A673 (cell line): ENCODE data around the gene MEGF10. TPM values are rescaled to one million over a fixed set of nuclear protein-coding genes. Genes with fewer than 3 reads are reported as not detected.

Experiments used
- BruUV-seq: library from RNA; stranded (reverse); fragments of 400-500 nt; replicated peaks from 2 replicates; lab custom pipeline; 2021; lab: Mats Ljungman, UMichigan
- CTCF ChIA-PET: fragments of 300-600 bp; sonication (Branson Sonifier 250); formaldehyde crosslinking; loops from one replicate; lab custom pipeline; 2022; ENCODE audit warnings: antibody characterized with exemption; lab: Charles Lee
- POLR2A ChIA-PET: fragments of 300-600 bp; sonication (Branson Sonifier 250); formaldehyde crosslinking; loops from one replicate; lab custom pipeline; 2022; ENCODE audit warnings: antibody characterized with exemption; ENCODE audit not compliant: low non-redundant PET; lab: Charles Lee
- DNase-seq: peaks from one replicate; pipeline ENCODE4 v3.0.0-alpha.2; 2015; ENCODE audit warnings: low spot score
- H3K27ac ChIP-seq: fragments of 200-600 bp; sonication (generic); 2 replicates; pipeline ENCODE4 v1.5.1; 2016; ENCODE audit warnings: mixed run types, low read depth, mild to moderate bottlenecking, mixed read lengths, antibody characterized with exemption, low read length; ENCODE audit not compliant: poor library complexity, severe bottlenecking
- H3K27me3 ChIP-seq: fragments of 200-600 bp; sonication (generic); replicated peaks from 2 replicates; pipeline ENCODE4 v1.6.1; 2017; ENCODE audit warnings: mixed run types, low read depth, mild to moderate bottlenecking, mixed read lengths, antibody characterized with exemption, low read length; ENCODE audit not compliant: insufficient read depth, poor library complexity
- H3K36me3 ChIP-seq: fragments of 200-600 bp; sonication (generic); 2 replicates; pipeline ENCODE4 v1.6.1; 2016; ENCODE audit warnings: mixed run types, mild to moderate bottlenecking, mixed read lengths, antibody characterized with exemption, low read length; ENCODE audit not compliant: insufficient read depth, poor library complexity, severe bottlenecking
- H3K4me1 ChIP-seq: fragments of 200-600 bp; sonication (generic); 2 replicates; pipeline ENCODE4 v1.6.1; 2017; ENCODE audit warnings: mixed run types, mild to moderate bottlenecking, mixed read lengths, antibody characterized with exemption, low read length; ENCODE audit not compliant: insufficient read depth, poor library complexity, severe bottlenecking
- H3K4me3 ChIP-seq: fragments of 200-600 bp; sonication (generic); 2 replicates; pipeline ENCODE4 v1.5.1; 2016; ENCODE audit warnings: low read depth, mixed run types, mild to moderate bottlenecking, mixed read lengths, low read length; ENCODE audit not compliant: poor library complexity, severe bottlenecking
- H3K9me3 ChIP-seq: fragments of 200-600 bp; sonication (generic); 2 replicates; pipeline ENCODE4 v1.6.1; 2016; ENCODE audit warnings: mixed run types, low read depth, mild to moderate bottlenecking, mixed read lengths, antibody characterized with exemption, low read length; ENCODE audit not compliant: poor library complexity, severe bottlenecking
- EZH2 ChIP-seq: fragments of 200-600 bp; sonication (generic); IDR thresholded peaks from 2 replicates; pipeline ENCODE4 v1.6.1; 2017; ENCODE audit warnings: borderline replicate concordance, low read depth, mild to moderate bottlenecking, mixed read lengths, antibody characterized with exemption, low read length; ENCODE audit not compliant: poor library complexity, severe bottlenecking
- intact Hi-C: fragments of 100-400 bp; cut with micrococcal nuclease; formaldehyde crosslinking; loops from one replicate; pipeline ENCODE4 v1.10.0; 2022; ENCODE audit not compliant: unreplicated experiment
- total RNA-seq: library from RNA; stranded (reverse); gene quantifications from 2 replicates; pipeline ENCODE4 v1.2.3, GENCODE V29; 2021
- TF ChIP-seq, protein P1 (sequence below): fragments of 300-800, 200-600 bp; sonication (generic); conservative IDR thresholded peaks from 2 replicates; pipeline ENCODE4 v1.5.1; 2017; ENCODE audit warnings: low read depth, mild to moderate bottlenecking, antibody characterized with exemption, low read length, moderate library complexity, mixed read lengths

The MEGF10 gene
- total RNA-seq, 1 experiment from 2014 or later, result 0.71 TPM

DNA sequence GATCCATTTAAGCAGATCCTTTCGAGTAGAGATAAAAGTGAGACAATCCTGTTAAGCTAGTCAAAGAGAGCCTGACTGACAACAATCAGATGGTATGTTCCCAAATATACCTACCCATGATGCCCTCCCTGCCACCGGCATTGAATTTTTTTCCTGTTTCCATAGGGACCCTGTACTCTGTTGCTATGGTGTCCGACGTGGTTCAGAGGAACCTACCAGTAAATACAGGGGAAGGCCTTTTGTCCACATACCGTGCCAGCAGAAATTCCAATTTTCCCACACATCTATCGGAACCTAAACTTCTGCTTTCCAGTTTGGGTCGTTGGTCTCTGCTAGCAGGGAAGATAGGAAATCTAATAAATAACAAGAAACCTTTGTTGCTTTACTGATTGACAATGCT, 64.7 kb downstream of the MEGF10 start:
- no peaks in the 10 kb centered on the region for H3K9me3 ChIP-seq
- no peak for DNase-seq
- ChIA-PET POLR2A (no interaction called here), CTCF (no interaction called here)
- no peak for TF ChIP-seq EZH2
- TF ChIP-seq, protein P1, sequence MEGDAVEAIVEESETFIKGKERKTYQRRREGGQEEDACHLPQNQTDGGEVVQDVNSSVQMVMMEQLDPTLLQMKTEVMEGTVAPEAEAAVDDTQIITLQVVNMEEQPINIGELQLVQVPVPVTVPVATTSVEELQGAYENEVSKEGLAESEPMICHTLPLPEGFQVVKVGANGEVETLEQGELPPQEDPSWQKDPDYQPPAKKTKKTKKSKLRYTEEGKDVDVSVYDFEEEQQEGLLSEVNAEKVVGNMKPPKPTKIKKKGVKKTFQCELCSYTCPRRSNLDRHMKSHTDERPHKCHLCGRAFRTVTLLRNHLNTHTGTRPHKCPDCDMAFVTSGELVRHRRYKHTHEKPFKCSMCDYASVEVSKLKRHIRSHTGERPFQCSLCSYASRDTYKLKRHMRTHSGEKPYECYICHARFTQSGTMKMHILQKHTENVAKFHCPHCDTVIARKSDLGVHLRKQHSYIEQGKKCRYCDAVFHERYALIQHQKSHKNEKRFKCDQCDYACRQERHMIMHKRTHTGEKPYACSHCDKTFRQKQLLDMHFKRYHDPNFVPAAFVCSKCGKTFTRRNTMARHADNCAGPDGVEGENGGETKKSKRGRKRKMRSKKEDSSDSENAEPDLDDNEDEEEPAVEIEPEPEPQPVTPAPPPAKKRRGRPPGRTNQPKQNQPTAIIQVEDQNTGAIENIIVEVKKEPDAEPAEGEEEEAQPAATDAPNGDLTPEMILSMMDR, result no peak
- BruUV-seq, result no TSS peak
- intact Hi-C loops, result no loop called here
- H3K27me3 ChIP-seq, result no peaks in the 10 kb centered on the region
- peaks cover 62% of the 10 kb centered on the region for H3K4me1 ChIP-seq
- no peak overlapping the region for H3K4me3 ChIP-seq
- no peaks in the 10 kb centered on the region for H3K36me3 ChIP-seq
- peak overlapping the region; percentile 48 for H3K27ac ChIP-seq

DNA sequence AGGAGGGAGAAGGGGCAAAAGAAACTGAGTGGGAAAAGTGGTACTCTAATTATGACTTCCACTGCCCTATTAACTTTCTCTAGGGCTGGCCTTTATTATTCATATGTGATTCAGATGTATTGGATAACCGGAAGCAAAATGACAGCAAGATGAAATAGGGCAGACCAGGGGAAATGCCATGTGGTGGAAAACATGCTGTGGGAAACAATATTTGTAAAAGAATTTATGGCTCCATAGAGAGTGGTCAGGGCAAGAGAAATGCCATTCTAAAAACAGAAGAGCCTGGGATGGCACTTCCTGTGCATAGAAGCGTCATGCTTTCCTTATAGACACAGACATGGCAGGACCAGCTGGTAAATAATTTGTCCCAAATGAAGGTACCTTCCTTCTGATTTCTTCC, 67.7 kb downstream of the MEGF10 start:
- Histone ChIP-seq H3K36me3 (no peaks in the 10 kb centered on the region), H3K9me3 (no peaks in the 10 kb centered on the region), H3K4me3 (peak overlapping the region; percentile 11), H3K27me3 (no peaks in the 10 kb centered on the region), H3K27ac (peak overlapping the region; percentile 93), H3K4me1 (peaks cover 59% of the 10 kb centered on the region)
- POLR2A ChIA-PET, result no interaction called here
- peak; percentile 94 for DNase-seq
- TF ChIP-seq, protein P1, result no peak
- no peak for TF ChIP-seq EZH2
- intact Hi-C loops, result no loop called here
- CTCF ChIA-PET, result interaction anchor here (1.6 kb wide), 1 partner anchor 16 kb away, joined by 5 read pairs; no protein-coding TSS in a partner anchor
- no TSS peak for BruUV-seq

DNA sequence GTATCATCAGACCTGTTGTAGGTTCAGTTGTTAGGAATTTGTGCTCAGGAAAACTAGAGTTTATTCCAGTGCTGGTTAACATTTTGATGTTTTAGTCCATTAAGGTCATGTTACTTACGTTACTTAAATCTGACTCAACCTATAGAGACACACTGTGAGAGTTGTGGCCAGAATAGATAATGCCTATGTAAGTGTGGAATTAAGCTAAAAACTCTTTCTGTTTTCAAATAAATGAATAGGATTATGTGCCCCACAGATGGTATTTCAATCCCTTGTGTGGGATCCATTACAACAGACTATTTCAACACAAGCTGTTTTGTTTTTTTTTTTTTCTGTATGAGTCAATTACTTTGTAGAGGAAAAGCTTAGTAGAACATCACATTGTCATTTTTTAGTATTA, 68.1 kb downstream of the MEGF10 start:
- ChIA-PET CTCF (interaction anchor here (0.6 to 1.6 kb wide), 2 partner anchors 15 to 174 kb away, joined by 4 to 5 read pairs; no protein-coding TSS in a partner anchor), POLR2A (interaction anchor here (0.7 kb wide), 1 partner anchor 133 kb away, joined by 10 read pairs; no protein-coding TSS in a partner anchor)
- TF ChIP-seq EZH2, result no peak
- TF ChIP-seq, protein P1, result no peak
- H3K27ac ChIP-seq, result peak overlapping the region; percentile 93
- H3K36me3 ChIP-seq, result no peaks in the 10 kb centered on the region
- H3K4me3 ChIP-seq, result peak overlapping the region; percentile 11
- H3K27me3 ChIP-seq, result no peaks in the 10 kb centered on the region
- BruUV-seq, result no TSS peak
- peaks cover 54% of the 10 kb centered on the region for H3K4me1 ChIP-seq
- H3K9me3 ChIP-seq, result no peaks in the 10 kb centered on the region
- DNase-seq, result peak; percentile 76
- intact Hi-C loops, result no loop called here
